GM20431 (cell line): ENCODE data around the gene BRINP3.

ENCODE experiments used
- in situ Hi-C: fragments of 300-500 bp; cut with MseI, MboI; formaldehyde crosslinking; loops from one replicate; pipeline ENCODE4 v1.15.0; 2020; ENCODE audit warnings: low sequenced_read_pairs; ENCODE audit not compliant: unreplicated experiment

BRINP3 gene

DNA sequence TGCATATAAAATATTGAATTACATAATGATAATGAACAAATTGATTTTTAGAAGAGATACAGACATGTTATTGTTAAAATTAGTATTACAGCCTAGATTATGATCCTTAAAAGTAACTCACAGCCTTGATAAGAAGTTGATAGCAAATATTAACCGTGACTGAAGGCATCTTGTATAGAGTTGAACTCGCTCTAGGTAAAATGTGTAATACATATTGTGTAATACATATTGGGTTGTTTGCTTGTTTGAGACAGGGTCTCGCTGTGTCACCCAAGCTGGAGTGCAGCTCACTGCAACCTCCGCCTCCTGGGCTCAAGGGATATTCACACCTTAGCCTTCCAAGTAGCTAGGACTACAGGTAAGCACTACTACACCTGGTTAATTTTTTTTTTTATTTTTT lies 269.9 kb downstream of the BRINP3 start:
- in situ Hi-C loops, result no loop called here

DNA sequence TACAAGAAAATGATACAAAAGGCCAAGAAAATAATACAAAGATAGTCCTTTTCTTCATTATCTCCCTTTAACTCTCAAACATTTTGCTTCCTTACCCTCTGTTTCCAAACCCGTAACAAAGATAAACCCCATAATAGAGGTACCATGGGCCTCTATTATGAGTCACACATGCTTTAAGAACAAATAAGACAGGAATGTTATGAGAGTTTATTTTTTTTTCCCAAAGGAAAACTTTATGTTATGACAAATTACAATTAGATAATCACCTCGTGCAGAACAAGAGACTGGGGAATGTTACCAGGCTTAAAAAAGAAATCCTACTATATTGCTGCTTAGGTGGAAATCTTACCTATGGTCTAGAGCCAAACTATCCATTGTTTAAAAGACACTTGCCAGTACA lies 272.0 kb downstream of the BRINP3 start:
- in situ Hi-C loops, result no loop called here

DNA sequence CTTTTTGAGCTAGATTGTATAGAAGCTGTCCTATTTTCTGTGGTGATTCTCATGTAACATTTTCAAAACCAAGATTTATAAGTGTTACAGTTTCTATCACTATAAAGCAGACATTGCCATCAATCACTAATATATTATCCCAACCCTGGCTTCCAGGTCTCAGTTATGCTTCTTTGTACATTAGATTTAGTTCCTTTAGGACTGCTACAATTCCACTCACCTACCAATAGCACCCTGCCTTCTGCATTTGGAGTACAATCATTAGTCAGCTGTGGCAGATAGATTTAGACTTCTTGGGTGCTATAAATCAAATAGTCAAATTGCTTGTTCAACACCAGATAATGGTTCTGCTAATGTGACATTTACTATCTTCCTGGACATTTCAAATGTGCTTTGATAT lies 281.6 kb downstream of the BRINP3 start:
- in situ Hi-C loops, result no loop called here

DNA sequence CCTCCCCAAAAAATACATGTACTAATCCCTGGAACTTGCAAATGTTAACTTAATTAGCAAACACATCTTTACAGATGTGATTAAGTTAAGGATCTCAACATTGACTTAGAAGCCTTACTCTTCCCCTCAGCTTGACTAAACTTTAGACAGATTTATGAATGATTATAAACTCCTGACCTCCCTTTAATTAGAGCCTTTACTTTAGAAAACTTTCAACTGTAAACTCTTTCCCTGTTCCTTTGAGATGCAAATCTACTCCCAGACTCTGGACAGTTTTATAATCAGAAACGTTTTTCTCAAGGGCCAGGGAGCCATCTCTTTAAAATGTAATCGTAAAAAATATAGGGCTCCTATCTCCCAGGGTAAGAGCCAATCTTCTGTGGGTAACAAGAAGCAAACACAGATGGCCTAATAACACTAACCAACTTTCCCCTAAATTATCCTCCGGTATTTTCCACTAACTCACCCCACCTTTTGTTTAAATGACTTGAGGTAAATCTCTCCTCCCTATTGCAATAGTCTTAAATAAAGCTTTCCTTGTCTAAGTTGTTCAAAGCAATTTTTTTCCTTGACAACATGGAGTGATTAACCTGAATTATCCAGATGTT lies 284.1 kb downstream of the BRINP3 start:
- in situ Hi-C loops, result no loop called here

DNA sequence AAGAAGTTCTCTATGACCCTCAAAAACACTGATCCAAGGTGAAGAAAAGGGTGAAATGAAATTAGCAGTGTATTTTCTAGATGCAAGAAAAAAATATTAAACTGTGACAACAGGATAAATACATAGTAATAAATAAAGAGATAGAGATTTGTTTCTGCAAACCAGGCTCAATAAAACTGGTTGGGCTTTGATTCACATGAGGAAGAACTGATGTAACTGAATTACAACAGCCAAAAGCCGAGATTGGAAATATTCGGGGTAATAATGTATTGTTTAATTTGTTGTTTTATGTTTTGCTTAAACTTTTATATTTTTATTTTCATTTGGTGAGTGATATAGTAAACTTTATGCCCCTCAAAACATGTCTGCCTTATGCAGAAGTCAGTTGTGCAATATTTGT lies 285.0 kb downstream of the BRINP3 start:
- in situ Hi-C loops, result no loop called here

DNA sequence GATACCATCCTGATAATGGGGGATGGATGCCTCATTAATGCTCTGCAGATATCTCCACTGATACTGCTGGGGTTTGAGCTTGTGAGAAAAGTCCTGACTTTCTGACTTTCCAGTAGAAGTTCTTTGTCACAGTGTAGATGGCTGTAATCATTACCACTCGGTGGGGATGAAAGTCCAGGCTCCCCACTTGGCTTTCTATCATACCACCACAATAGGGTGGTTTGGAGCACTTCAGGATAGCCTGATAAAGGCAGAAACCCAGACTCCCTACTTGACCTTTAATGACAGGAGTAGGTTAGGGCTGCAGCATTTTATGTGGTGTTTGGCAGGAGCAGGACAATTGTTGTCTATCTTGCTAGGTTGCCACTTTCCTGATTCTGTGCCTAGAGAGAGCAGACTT lies 294.1 kb downstream of the BRINP3 start:
- in situ Hi-C loops, result no loop called here

DNA sequence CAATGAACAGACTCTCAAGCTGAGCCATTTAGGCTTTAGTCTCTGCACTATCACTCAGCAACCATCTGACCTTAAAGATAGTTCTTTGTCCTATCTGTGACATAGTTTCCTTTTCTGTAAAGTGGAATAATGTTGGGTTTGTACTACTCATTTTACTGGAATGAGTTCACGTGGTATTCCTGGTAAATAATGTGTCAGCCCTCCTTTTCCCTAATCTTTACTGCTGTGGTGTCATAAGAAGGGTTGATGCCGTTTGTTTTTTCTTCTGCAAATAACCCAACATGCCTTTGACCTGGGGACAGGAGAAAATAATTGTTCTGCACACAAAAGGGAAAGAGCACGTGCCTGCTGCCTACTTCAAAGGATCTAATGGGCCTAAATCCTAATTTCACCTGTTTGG lies 297.8 kb downstream of the BRINP3 start:
- in situ Hi-C loops, result no loop called here

DNA sequence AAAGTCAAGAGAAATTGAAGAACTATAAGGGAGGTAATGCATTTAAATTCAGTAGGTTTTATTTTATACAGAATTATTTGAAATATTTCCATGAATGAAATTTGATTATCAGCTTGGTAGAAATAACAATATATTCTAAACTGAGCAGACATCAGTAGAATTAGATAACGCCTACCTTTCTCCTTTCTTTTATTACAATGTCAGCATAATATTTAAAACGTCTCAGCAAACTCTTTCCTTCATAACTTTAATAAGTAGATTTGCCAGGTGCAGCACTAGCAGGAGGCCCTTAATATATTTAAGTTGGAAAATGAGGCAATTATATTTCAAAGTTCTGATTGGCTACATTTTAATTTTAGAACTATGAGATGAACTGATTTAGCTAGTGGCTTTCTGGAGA lies 298.8 kb downstream of the BRINP3 start:
- in situ Hi-C loops, result no loop called here

DNA sequence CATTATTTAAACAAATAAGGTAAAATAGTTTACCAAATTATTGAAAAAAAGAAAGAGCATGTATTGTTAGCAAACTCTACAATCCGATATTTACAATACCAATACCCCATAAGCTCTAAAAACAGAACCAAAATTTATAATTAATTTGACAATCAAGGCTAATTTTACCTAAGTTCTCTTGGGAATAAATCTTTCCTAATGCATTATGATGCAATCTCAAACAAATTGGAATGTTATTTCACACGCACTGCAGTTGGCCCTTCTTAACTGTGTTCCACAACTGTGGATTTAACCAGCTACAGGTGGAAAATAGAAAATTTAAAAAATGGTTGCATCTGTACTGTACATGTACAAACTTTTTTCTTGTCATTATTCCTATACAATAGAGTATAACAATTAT lies 300.1 kb downstream of the BRINP3 start:
- in situ Hi-C loops, result no loop called here

DNA sequence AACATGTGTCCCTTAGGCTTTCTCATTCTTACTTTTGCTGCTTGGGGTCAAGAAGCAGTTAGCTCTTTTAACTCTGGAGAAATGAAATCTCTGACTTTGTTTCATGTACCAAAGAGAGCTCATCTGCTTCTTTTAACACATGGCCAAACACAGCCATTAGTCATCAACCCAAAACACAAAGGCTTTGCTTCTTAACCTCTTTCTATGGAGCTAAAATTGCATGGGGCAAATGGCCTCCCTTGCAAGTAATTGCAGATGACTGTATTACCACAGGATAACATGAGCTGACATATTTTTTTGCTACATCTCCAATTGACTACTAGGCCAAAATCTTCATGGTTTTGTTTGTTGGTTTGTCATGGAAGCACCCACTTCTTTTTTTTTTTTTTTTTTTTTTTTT lies 300.9 kb downstream of the BRINP3 start:
- in situ Hi-C loops, result no loop called here

DNA sequence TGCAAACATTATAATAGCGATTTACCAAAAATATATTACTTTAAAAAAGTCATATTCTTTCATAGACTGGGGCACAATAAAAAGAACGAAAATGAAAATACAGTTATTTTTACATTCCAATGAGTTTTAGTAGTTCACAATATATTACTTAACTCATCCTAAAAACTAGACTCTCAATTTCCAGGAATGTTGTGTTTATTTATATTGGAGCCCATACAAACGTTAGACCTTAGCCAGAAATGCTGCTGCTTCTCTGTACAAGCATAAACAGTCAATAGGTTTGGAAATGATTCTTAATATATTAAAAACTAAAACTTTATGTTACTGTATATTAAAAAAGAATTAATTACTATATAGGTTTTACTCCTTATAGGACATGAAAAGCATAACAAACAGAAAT lies 302.3 kb downstream of the BRINP3 start:
- in situ Hi-C loops, result no loop called here

DNA sequence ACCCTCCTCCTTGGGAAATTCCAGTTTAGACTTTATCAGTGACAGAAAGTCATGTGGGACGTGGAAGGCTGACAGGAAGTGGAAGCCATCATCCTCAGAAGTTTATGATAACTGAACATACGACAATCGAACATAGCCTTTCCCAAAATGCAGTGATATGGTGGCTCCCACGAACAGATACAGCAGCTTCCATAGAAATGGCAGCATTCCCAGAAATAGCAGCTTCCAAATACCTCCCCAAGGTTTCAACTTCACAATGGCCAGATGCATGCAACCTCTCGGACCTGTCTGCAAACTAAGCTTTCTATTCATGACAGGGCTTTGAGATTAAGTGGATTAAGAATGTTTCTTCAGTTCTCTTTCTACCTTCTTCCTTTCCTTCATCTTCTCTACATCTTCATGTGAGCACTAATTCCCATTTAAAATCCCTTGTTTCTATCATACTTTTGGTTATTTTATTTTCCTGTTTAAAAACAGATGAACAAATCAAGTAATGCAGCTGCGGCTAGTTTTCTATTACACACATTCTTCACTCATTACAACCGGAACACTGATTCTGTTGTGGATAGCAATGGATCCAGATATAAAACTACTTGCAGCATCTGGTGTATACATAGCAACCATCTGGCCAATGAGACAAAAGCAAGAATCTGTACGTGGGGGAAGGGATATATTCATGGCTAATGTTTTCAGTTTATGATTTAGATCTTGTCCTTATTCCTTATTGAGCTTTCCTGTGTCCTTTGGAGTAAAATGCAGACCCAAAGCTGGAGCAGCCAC lies 304.8 kb downstream of the BRINP3 start:
- in situ Hi-C loops, result no loop called here

DNA sequence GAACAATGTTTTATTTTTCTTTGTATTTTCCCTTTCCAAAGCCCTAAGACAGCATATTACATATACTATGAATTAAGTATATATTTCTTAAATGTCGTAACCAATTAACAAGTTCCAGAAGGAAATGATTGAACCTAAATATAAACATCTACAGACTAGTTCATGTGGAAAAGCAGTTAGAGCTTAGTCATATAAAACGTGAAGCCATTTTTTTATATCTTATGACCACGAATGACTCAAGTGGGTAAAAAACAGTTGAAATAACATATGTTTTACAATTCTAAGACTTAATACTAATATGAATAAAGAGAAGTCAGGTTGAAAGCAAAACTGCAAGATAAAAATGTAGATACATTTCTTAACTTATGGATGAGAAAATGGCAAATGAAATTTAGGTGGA lies 307.3 kb downstream of the BRINP3 start:
- in situ Hi-C loops, result no loop called here

DNA sequence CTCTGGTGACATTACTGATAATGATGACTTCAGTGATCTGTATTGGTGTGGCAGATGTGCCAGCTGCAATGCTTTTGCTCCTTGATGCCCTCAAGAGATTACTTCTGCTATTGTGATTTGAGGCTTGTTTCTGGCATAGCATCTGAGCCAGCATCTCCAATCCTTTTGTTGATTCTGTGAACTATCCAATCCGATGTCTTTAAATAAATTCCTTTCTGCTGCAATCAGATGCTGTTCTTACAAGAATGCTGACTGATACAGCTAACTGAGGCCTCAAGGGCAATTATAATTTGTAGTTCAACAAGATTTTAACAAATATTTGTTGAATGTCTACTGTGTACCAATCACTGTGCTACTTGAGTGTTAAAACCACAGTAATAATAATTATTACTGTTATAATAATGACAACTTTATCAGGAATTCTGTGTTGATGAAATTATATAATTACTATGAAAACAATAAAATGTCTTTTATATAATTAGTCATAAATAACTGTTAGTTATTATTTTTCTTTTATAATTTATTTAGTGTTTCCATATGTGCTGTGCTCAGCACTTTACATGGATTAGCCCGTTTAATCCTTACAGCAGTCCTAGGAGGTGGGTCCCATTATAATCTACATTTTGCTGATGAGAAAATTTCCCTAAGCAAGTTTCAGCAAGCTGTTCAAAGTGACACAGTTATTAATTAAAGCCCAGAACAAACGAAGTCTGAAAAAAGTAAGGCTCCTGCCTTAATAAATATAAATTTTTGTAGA lies 308.2 kb downstream of the BRINP3 start:
- in situ Hi-C loops, result no loop called here

DNA sequence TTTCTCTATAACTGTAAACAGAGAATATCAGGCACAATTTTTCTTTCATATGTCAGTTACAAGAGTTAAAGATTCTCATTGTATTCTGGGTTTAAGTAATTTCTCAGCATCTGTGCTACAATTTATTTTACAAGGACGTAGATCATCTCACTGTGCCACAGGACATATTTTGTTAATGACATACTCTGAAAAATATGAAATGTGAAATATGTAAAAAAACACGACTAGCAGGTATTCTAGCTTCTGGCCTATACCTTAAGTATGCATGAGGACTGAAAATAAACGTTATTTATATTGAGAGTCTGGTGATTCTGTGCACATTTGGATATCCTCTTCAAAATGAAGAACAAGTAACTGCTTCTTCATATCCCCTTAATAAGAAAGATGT lies 308.8 kb downstream of the BRINP3 start:
- in situ Hi-C loops, result no loop called here

DNA sequence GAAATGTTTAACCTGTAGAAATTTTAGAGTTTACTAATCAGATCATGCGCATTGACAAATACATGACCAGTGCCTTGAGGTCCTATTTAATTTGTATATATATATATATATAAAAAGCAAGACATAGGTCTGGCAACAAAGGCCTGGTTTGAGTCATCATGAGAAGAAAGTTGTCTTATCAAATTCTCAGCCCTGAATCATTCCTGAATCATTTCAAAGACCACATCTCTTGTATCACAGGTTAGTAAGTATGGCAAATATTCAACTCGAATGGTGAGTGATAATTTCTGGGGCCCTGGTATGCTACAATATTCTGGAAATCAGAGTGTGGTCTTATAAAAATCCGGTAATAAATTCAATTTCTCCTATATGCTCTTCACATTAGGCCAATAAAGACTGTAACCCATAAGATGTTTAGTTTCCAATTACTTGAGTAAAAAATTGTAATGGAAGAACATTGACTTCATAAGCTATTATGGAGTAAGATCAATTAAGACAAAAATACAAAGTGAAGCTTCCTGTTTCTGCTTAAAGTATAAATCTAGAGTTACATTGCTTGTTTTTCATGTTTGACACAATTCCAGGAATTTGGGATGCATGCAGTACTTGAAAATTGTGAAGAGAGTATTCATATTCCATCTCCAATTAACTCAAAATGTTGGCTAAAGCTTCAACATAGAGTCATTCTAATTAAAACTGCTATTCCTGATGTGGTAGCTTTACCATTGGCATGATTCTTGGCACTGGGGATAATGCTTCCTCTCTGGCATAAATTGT lies 309.4 kb downstream of the BRINP3 start:
- in situ Hi-C loops, result no loop called here

DNA sequence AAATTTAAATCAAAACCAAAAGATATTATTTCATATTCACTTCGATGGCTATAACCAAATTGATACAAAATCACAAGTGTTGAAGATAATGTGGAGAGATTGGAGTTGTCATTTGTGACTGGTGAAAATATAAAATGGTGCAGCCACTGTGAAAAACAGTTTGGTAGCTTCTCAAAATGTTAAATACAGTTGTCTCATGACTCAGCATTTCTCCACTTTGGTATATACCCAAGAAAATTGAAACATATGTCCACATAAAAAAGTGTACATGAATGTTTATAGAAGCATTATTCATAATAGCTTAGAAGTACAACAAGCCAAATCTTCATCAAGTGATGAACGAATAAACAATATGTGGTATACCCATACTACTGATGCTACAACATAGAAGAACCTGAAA lies 318.5 kb downstream of the BRINP3 start:
- in situ Hi-C loops, result no loop called here

DNA sequence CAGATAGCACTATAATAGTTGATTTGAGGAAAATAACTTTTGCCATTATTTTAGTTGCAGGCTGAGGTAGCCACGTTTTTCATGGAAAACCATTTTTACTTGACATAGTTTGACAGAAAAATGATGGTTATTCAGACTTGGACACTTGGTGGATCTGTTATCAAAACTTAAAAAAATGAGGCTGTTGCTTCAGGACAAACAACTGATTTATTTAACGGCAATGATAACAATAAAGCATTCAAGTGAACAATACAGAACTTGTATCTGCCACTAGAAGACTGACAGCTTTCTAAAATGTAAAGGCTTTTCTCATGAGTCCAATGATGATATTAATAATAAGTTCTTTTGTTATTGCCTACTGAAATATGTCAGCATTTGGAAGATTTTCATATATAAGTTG lies 322.9 kb downstream of the BRINP3 start:
- in situ Hi-C loops, result no loop called here

DNA sequence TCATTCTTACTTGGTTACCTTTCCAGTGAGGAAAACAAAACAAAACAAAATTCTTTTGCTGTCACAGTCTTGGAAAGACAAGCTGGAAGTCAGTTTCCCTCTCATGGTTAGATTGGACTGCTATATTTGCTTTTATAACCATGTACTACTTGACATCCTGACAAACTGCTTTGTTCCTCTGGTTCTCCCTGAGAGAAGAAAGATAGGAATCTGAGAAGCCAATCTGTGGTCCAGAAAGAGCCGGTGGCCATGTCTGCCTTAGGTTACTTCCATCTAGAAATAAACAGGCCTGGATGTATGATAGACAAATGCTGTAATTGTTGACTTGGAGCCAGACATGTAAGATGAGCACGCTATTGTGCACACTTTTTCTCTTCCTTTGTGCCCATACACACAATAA lies 330.0 kb downstream of the BRINP3 start:
- in situ Hi-C loops, result no loop called here

DNA sequence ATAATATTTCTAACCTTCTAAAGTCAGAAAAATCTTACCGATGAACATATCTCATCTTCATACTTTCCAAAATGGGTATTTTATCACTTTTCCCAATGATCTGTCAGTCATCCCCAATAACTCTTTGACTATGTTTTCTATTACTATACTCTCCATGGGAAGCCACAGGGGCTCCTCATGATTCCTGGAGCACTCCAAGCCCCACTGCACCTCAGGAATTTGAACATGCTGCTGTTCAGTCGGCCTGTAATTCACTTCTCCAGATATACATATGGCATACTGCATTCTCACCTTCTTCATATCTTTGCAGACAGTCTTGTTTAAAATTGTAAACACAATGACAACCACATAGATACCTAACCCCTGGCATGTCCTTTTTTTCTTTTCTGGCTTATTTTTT lies 333.0 kb downstream of the BRINP3 start:
- in situ Hi-C loops, result no loop called here

DNA sequence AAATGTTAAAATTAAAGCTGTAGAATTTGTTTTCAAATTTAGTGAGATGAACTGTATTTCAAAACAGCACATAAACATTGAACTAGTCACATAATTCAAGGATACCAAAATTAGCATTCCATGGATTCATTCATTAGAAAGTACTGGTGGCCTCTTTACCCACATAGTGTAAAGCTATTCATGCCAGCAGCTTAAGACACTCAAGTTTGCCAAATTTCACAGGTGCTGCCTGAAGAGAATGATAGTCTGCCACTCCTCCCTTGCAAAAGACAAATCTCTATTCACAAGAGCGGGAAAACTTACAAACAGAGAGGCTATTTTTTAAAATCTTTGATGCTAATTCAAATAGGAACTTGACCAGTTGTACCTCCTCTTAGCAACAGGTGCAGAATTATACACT lies 337.0 kb downstream of the BRINP3 start:
- in situ Hi-C loops, result no loop called here
